SK-N-SH (cell line): ENCODE results near the gene ZFYVE16.

Experiments used
- CHD2 ChIP-seq: fragments of 150-350 bp; IDR thresholded peaks from 2 replicates; pipeline ENCODE4 v1.6.1; 2018; ENCODE audit warnings: low read length; ENCODE audit not compliant: partially characterized antibody
- EP300 ChIP-seq, 2 experiments: IDR thresholded peaks; 2 replicates each; pipeline versions ENCODE4 v1.4.0 to v1.6.1; 2012; ENCODE audit warnings: borderline replicate concordance in 1 of 2, low read depth in 1 of 2, low read length in 1 of 2
- GABPA ChIP-seq: IDR thresholded peaks from 2 replicates; pipeline ENCODE4 v1.4.0; 2012; ENCODE audit warnings: low read depth, mild to moderate bottlenecking
- MXI1 ChIP-seq: IDR thresholded peaks from 2 replicates; pipeline ENCODE4 v1.6.1; 2012; ENCODE audit warnings: mild to moderate bottlenecking, low read depth, low read length, improper control_type of control experiment
- NFIC ChIP-seq: IDR thresholded peaks from 2 replicates; pipeline ENCODE4 v1.4.0; 2012; ENCODE audit warnings: borderline replicate concordance
- POLR2AphosphoS5 ChIP-seq: IDR thresholded peaks from 2 replicates; pipeline ENCODE4 v1.6.1; 2012; ENCODE audit warnings: low read depth, low read length
- RCOR1 ChIP-seq: fragments of 150-350 bp; IDR thresholded peaks from 2 replicates; pipeline ENCODE4 v1.6.1; 2017; ENCODE audit warnings: antibody characterized with exemption, low read length
- TF ChIP-seq, protein P1 (sequence below): IDR thresholded peaks from 2 replicates; pipeline ENCODE4 v1.4.0; 2012; ENCODE audit warnings: low read depth, borderline replicate concordance
- TF ChIP-seq, protein P2 (sequence below): fragments of 200-600 bp; sonication (generic); IDR thresholded peaks from 2 replicates; pipeline ENCODE4 v1.6.1; 2017; ENCODE audit warnings: antibody characterized with exemption, mild to moderate bottlenecking, moderate library complexity
- TF ChIP-seq, protein P3 (sequence below): IDR thresholded peaks from 2 replicates; pipeline ENCODE4 v1.4.0; 2012; ENCODE audit warnings: low read depth

DNA sequence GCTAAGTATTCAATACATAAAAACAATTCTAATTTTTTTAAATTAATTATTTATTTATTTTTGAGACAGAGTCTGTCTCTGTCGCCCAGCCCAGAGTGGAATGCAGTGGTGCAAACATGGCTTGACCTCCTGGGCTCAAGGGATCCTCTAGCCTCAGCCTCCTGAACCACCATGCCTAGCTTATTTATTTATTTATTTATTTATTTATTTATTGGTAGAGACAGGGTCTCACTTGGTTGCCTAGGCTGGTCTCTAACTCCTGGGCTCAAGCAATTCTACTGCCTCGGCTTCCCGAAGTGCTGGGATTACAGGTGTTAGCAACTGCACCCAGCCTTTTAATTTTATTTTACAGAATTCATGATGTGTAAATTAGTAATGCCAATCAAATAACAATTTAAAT is 33.7 kb upstream of the ZFYVE16 start:
- no peak for TF ChIP-seq GABPA
- TF ChIP-seq, protein P1, sequence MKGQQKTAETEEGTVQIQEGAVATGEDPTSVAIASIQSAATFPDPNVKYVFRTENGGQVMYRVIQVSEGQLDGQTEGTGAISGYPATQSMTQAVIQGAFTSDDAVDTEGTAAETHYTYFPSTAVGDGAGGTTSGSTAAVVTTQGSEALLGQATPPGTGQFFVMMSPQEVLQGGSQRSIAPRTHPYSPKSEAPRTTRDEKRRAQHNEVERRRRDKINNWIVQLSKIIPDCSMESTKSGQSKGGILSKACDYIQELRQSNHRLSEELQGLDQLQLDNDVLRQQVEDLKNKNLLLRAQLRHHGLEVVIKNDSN = no peak
- no peak for TF ChIP-seq RCOR1
- TF ChIP-seq, protein P2, sequence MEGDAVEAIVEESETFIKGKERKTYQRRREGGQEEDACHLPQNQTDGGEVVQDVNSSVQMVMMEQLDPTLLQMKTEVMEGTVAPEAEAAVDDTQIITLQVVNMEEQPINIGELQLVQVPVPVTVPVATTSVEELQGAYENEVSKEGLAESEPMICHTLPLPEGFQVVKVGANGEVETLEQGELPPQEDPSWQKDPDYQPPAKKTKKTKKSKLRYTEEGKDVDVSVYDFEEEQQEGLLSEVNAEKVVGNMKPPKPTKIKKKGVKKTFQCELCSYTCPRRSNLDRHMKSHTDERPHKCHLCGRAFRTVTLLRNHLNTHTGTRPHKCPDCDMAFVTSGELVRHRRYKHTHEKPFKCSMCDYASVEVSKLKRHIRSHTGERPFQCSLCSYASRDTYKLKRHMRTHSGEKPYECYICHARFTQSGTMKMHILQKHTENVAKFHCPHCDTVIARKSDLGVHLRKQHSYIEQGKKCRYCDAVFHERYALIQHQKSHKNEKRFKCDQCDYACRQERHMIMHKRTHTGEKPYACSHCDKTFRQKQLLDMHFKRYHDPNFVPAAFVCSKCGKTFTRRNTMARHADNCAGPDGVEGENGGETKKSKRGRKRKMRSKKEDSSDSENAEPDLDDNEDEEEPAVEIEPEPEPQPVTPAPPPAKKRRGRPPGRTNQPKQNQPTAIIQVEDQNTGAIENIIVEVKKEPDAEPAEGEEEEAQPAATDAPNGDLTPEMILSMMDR = no peak
- no peak for TF ChIP-seq EP300 (IDR thresholded peaks at IDR 0.05; ENCODE audit: borderline replicate concordance in 1 of 2, low read depth in 1 of 2, low read length in 1 of 2)
- TF ChIP-seq CHD2 = no peak
- TF ChIP-seq, protein P3, sequence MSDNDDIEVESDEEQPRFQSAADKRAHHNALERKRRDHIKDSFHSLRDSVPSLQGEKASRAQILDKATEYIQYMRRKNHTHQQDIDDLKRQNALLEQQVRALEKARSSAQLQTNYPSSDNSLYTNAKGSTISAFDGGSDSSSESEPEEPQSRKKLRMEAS = no peak
- TF ChIP-seq POLR2AphosphoS5 = no peak
- no peak for TF ChIP-seq MXI1
- no peak for TF ChIP-seq NFIC
